OCI-LY1 (cell line): ENCODE results near the gene CLDN12.

Source experiments
- H2AFZ ChIP-seq: fragments of 200-600 bp; sonication (generic), shearing (Covaris generic); 2 replicates; pipeline ENCODE4 v1.6.0; 2014; ENCODE audit warnings: antibody characterized with exemption, mild to moderate bottlenecking, low read length
- H3F3A ChIP-seq: fragments of 200-600 bp; sonication (generic), shearing (Covaris generic); 2 replicates; pipeline ENCODE4 v1.6.0; 2014; ENCODE audit warnings: mild to moderate bottlenecking, antibody characterized with exemption, low read length, moderate library complexity; ENCODE audit not compliant: insufficient read depth
- H3K27ac ChIP-seq: fragments of 200-600 bp; sonication (generic); 2 replicates; pipeline ENCODE4 v1.5.1; 2014; ENCODE audit warnings: low read length, mixed run types, mild to moderate bottlenecking, low read depth; ENCODE audit not compliant: poor library complexity, severe bottlenecking
- H3K27me3 ChIP-seq: fragments of 200-600 bp; sonication (generic); 2 replicates; pipeline ENCODE4 v1.6.0; 2014; ENCODE audit warnings: antibody characterized with exemption, mild to moderate bottlenecking, low read length, moderate library complexity; ENCODE audit not compliant: insufficient read depth
- H3K36me3 ChIP-seq: fragments of 200-600 bp; sonication (generic); 2 replicates; pipeline ENCODE4 v1.6.1; 2014; ENCODE audit warnings: mild to moderate bottlenecking, antibody characterized with exemption, low read length, moderate library complexity, mixed read lengths; ENCODE audit not compliant: insufficient read depth
- H3K4me1 ChIP-seq: fragments of 200-600 bp; sonication (generic); 2 replicates; pipeline ENCODE4 v1.5.1; 2014; ENCODE audit warnings: mild to moderate bottlenecking, low read length, moderate library complexity; ENCODE audit not compliant: insufficient read depth, severe bottlenecking
- H3K4me2 ChIP-seq: fragments of 200-600 bp; sonication (generic), shearing (Covaris generic); 2 replicates; pipeline ENCODE4 v1.6.1; 2014; ENCODE audit warnings: low read length
- H3K4me3 ChIP-seq: fragments of 200-600 bp; sonication (generic); 2 replicates; pipeline ENCODE4 v1.5.1; 2014; ENCODE audit warnings: low read length, low read depth, mild to moderate bottlenecking, mixed read lengths; ENCODE audit not compliant: poor library complexity, severe bottlenecking
- H3K79me2 ChIP-seq: fragments of 200-600 bp; shearing (Covaris generic); 2 replicates; pipeline ENCODE4 v1.6.1; 2016; ENCODE audit warnings: mixed run types, low read length, mixed read lengths; ENCODE audit not compliant: insufficient read depth
- H3K9ac ChIP-seq: fragments of 200-600 bp; sonication (generic), shearing (Covaris generic); 2 replicates; pipeline ENCODE4 v1.6.1; 2014; ENCODE audit warnings: mild to moderate bottlenecking, low read length, mixed read lengths
- H3K9me2 ChIP-seq: fragments of 200-600 bp; sonication (generic), shearing (Covaris generic); 2 replicates; pipeline ENCODE4 v1.6.1; 2014; ENCODE audit warnings: low read depth, mild to moderate bottlenecking, low read length, mixed read lengths
- H3K9me3 ChIP-seq: fragments of 200-600 bp; shearing (Covaris generic); 2 replicates; pipeline ENCODE4 v1.6.1; 2014; ENCODE audit warnings: low read length, mixed read lengths
- H4K20me1 ChIP-seq: fragments of 200-600 bp; sonication (generic), shearing (Covaris generic); 2 replicates; pipeline ENCODE4 v1.6.0; 2016; ENCODE audit warnings: mild to moderate bottlenecking, low read length; ENCODE audit not compliant: insufficient read depth
- CTCF ChIP-seq: fragments of 200-600 bp; sonication (generic), shearing (Covaris generic); IDR thresholded peaks from 2 replicates; pipeline ENCODE4 v1.5.1; 2017; ENCODE audit warnings: mild to moderate bottlenecking, antibody characterized with exemption, low read length, moderate library complexity, mixed read lengths
- EZH2 ChIP-seq: fragments of 200-600 bp; sonication (generic), shearing (Covaris generic); IDR thresholded peaks from 2 replicates; pipeline ENCODE4 v1.8.0; 2017; ENCODE audit warnings: borderline replicate concordance, mixed run types, mild to moderate bottlenecking, antibody characterized with exemption, low read length, moderate library complexity, mixed read lengths

CLDN12 gene

GRCh38 chr7:90402785-90403173, 482 bp upstream of the CLDN12 start:
- H3K36me3 ChIP-seq: peaks cover 4% of the 10 kb centered on the region; the same call in 1 of the 2 replicates
- no peak for TF ChIP-seq CTCF
- no peak for TF ChIP-seq EZH2
- H3K27me3 ChIP-seq: no peaks in the 10 kb centered on the region
- H3K79me2 ChIP-seq: no peaks in the 10 kb centered on the region
- H3K4me3 ChIP-seq: peak overlapping the region; percentile 83
- peaks cover 1% of the 10 kb centered on the region; the same call in 1 of the 2 replicates for H3K9me3 ChIP-seq
- no peak overlapping the region for H3K27ac ChIP-seq
- H3K9ac ChIP-seq: peak overlapping the region; percentile 77
- H3F3A ChIP-seq: no peaks in the 10 kb centered on the region
- H2AFZ ChIP-seq: peak overlapping the region; percentile 96
- H3K4me2 ChIP-seq: peak overlapping the region; percentile 86
- peaks cover 14% of the 10 kb centered on the region for H3K4me1 ChIP-seq
- H3K9me2 ChIP-seq: no peaks in the 10 kb centered on the region
- H4K20me1 ChIP-seq: no peaks in the 10 kb centered on the region

GRCh38 chr7:90404777-90405176, 1.5 kb downstream of the CLDN12 start:
- Histone ChIP-seq H3K36me3 (peaks cover 15% of the 10 kb centered on the region), H4K20me1 (no peaks in the 10 kb centered on the region), H3K9ac (no peak overlapping the region), H3K4me2 (no peak overlapping the region; the same call in 1 of the 2 replicates), H3K27ac (no peak overlapping the region), H3K27me3 (no peaks in the 10 kb centered on the region), H3K79me2 (no peaks in the 10 kb centered on the region), H3F3A (no peaks in the 10 kb centered on the region), H3K4me1 (peaks cover 14% of the 10 kb centered on the region), H3K4me3 (no peak overlapping the region), H3K9me3 (no peaks in the 10 kb centered on the region), H3K9me2 (no peaks in the 10 kb centered on the region), H2AFZ (no peak overlapping the region)
- TF ChIP-seq CTCF (no peak), EZH2 (no peak)

- Histone ChIP-seq H3K79me2 (no peaks in the 10 kb centered on the region), H2AFZ (no peak overlapping the region), H3K4me3 (no peak overlapping the region), H3F3A (no peaks in the 10 kb centered on the region), H3K27ac (no peak overlapping the region), H3K9ac (no peak overlapping the region), H3K36me3 (peaks cover 19% of the 10 kb centered on the region), H3K27me3 (no peaks in the 10 kb centered on the region), H4K20me1 (no peaks in the 10 kb centered on the region), H3K9me3 (no peaks in the 10 kb centered on the region), H3K9me2 (no peaks in the 10 kb centered on the region), H3K4me1 (peaks cover 14% of the 10 kb centered on the region), H3K4me2 (no peak overlapping the region)
- no peak for TF ChIP-seq EZH2
- TF ChIP-seq CTCF: no peak
Observed at GRCh38 chr7:90407484-90407821, 4.2 kb downstream of the CLDN12 start.
